Measurements from ENCODE around the gene PHETA2. TPM values are rescaled to one million over a fixed set of nuclear protein-coding genes. Genes with fewer than 3 reads are reported as not detected.

Gene PHETA2
- total and polyA plus RNA-seq, 2 of the 8 experiments (the other 6 are each of a cell fraction or from before 2014, with no cell fraction given), result 7.4 to 7.6 TPM

DNA sequence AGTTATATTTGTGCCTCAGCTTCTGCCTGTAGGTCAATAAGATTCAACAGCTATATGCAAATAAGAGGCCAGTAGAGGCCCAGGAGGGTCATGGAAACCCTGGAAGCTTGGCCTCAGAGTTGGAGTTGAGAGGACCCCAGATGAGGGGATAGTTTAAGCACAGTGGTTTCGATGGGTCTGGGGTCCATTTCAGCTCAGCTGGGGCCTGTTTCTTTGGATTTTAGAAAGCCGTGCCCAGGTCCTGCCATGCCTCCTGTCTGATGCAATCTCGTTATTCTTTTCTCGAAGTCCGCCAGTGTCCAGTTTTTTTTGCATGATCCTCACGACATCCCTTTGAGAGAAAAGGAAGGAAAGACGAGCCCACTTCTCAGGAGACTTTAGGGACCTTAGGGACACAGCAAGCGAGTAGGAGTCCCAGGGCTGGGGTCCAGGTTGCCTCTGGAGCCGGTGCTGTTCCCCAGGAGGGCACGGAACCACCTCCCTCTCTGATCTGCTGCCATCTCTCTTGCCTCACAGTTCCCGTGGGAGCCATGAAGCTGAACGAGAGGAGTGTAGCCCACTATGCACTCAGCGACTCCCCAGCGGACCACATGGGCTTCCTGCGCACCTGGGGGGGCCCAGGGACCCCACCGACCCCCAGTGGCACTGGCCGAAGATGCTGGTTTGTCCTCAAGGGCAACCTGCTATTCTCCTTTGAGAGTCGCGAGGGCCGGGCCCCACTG, 2.9 kb downstream of the PHETA2 start (continued):
- TF ChIP-seq, protein P1, sequence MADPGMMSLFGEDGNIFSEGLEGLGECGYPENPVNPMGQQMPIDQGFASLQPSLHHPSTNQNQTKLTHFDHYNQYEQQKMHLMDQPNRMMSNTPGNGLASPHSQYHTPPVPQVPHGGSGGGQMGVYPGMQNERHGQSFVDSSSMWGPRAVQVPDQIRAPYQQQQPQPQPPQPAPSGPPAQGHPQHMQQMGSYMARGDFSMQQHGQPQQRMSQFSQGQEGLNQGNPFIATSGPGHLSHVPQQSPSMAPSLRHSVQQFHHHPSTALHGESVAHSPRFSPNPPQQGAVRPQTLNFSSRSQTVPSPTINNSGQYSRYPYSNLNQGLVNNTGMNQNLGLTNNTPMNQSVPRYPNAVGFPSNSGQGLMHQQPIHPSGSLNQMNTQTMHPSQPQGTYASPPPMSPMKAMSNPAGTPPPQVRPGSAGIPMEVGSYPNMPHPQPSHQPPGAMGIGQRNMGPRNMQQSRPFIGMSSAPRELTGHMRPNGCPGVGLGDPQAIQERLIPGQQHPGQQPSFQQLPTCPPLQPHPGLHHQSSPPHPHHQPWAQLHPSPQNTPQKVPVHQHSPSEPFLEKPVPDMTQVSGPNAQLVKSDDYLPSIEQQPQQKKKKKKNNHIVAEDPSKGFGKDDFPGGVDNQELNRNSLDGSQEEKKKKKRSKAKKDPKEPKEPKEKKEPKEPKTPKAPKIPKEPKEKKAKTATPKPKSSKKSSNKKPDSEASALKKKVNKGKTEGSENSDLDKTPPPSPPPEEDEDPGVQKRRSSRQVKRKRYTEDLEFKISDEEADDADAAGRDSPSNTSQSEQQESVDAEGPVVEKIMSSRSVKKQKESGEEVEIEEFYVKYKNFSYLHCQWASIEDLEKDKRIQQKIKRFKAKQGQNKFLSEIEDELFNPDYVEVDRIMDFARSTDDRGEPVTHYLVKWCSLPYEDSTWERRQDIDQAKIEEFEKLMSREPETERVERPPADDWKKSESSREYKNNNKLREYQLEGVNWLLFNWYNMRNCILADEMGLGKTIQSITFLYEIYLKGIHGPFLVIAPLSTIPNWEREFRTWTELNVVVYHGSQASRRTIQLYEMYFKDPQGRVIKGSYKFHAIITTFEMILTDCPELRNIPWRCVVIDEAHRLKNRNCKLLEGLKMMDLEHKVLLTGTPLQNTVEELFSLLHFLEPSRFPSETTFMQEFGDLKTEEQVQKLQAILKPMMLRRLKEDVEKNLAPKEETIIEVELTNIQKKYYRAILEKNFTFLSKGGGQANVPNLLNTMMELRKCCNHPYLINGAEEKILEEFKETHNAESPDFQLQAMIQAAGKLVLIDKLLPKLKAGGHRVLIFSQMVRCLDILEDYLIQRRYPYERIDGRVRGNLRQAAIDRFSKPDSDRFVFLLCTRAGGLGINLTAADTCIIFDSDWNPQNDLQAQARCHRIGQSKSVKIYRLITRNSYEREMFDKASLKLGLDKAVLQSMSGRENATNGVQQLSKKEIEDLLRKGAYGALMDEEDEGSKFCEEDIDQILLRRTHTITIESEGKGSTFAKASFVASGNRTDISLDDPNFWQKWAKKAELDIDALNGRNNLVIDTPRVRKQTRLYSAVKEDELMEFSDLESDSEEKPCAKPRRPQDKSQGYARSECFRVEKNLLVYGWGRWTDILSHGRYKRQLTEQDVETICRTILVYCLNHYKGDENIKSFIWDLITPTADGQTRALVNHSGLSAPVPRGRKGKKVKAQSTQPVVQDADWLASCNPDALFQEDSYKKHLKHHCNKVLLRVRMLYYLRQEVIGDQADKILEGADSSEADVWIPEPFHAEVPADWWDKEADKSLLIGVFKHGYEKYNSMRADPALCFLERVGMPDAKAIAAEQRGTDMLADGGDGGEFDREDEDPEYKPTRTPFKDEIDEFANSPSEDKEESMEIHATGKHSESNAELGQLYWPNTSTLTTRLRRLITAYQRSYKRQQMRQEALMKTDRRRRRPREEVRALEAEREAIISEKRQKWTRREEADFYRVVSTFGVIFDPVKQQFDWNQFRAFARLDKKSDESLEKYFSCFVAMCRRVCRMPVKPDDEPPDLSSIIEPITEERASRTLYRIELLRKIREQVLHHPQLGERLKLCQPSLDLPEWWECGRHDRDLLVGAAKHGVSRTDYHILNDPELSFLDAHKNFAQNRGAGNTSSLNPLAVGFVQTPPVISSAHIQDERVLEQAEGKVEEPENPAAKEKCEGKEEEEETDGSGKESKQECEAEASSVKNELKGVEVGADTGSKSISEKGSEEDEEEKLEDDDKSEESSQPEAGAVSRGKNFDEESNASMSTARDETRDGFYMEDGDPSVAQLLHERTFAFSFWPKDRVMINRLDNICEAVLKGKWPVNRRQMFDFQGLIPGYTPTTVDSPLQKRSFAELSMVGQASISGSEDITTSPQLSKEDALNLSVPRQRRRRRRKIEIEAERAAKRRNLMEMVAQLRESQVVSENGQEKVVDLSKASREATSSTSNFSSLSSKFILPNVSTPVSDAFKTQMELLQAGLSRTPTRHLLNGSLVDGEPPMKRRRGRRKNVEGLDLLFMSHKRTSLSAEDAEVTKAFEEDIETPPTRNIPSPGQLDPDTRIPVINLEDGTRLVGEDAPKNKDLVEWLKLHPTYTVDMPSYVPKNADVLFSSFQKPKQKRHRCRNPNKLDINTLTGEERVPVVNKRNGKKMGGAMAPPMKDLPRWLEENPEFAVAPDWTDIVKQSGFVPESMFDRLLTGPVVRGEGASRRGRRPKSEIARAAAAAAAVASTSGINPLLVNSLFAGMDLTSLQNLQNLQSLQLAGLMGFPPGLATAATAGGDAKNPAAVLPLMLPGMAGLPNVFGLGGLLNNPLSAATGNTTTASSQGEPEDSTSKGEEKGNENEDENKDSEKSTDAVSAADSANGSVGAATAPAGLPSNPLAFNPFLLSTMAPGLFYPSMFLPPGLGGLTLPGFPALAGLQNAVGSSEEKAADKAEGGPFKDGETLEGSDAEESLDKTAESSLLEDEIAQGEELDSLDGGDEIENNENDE (IDR thresholded peaks at IDR 0.05; ENCODE audit: insufficient replicate concordance, low read length), result no peak
- TF ChIP-seq JUN (IDR thresholded peaks at IDR 0.05; ENCODE audit: low read depth, low read length), result no peak
- no peak for TF ChIP-seq SRF (IDR thresholded peaks at IDR 0.05; ENCODE audit: low read depth, low read length)
- no peak for TF ChIP-seq SIX5 (IDR thresholded peaks at IDR 0.05; ENCODE audit: low read depth, low read length)
- TF ChIP-seq RBBP5 (IDR thresholded peaks at IDR 0.05; ENCODE audit: borderline replicate concordance, low read depth, low read length), result no peak
- TF ChIP-seq POLR2A (IDR thresholded peaks at IDR 0.05; ENCODE audit: control extremely low read depth in 1 of 2, low read depth in 2 of 2, low read length in 2 of 2), result no peak

Data from H1 (cell line).